Suprapubic skin (tissue), 4 donors: ENCODE results near the gene GALNT17.

ENCODE experiments used
- CTCF ChIP-seq, 2 donors: fragments of 200-600 bp in 1 of 2; fragments of 450-650 bp in 1 of 2; sonication (generic) in 1 of 2; IDR thresholded peaks; one replicate each; pipeline ENCODE4 v1.5.1; 2016 to 2019; ENCODE audit warnings: antibody characterized with exemption in 2 of 2, mild to moderate bottlenecking in 1 of 2, moderate library complexity in 1 of 2
- EP300 ChIP-seq: sonication (generic); formaldehyde crosslinking; IDR thresholded peaks from one replicate; pipeline ENCODE4 v1.6.1; 2017; ENCODE audit warnings: antibody characterized with exemption
- POLR2A ChIP-seq, 2 donors: fragments of 450-650 bp; IDR thresholded peaks; one replicate each; pipeline ENCODE4 v1.6.1; 2017; ENCODE audit warnings: antibody characterized with exemption in 2 of 2, mild to moderate bottlenecking in 2 of 2, moderate library complexity in 2 of 2
- POLR2AphosphoS5 ChIP-seq, 3 donors: sonication (generic); formaldehyde crosslinking; IDR thresholded peaks; one replicate each; pipeline ENCODE4 v1.6.1; 2017; ENCODE audit warnings: antibody characterized with exemption in 3 of 3

DNA sequence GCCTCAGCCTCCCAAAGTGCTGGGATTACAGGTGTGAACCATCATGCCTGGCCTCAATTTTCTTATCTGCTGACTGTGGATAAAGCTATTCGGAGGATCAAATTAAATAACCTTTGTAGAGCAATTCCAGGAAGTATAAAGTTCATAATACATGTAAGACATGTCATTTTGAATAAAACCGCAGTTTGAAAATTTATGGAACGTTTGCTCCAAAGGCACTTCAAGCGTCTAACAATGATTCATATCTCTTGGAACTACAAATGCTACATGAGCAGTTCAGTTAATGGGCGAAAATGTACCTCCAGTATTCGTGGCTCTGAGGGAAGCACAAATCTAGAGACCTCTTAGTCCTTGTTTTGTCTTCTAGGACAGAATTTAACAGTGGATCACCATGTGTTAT, 190.3 kb downstream of the GALNT17 start:
- TF ChIP-seq CTCF (IDR thresholded peaks at IDR 0.05) (no peak), EP300 (no peak), POLR2A (IDR thresholded peaks at IDR 0.05) (no peak), POLR2AphosphoS5 (IDR thresholded peaks at IDR 0.05) (no peak)
